Fibroblast of mammary gland (primary cell): ENCODE results near the gene RHBDL1.

ENCODE experiments used
- DNase-seq: peaks from one replicate; pipeline ENCODE4 v3.0.0-alpha.2; 2010; ENCODE audit warnings: low read depth
- H3K4me3 ChIP-seq: 2 replicates; pipeline ENCODE4 v1.5.1; 2011; ENCODE audit warnings: low read depth, mild to moderate bottlenecking, low read length, moderate library complexity; ENCODE audit not compliant: control insufficient read depth
- TF ChIP-seq, protein P1 (sequence below): conservative IDR thresholded peaks from 2 replicates; pipeline ENCODE4 v1.5.1; 2011; ENCODE audit warnings: low read depth, low read length, inconsistent platforms; ENCODE audit not compliant: control insufficient read depth, insufficient read depth

Gene RHBDL1

DNA sequence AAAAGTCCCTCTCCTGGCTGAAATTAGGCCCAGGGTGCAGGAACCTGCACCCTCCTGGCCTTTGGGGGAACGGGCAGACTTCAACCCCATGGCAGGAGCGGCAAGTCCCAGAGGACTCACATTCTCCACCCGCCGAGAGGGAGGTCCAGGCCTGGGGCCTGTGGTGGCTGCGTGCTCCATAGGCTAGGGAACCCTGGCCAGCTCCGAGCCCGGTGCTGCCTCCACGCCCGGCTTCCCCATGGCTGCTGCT is 50.6 kb downstream of the RHBDL1 start:
- no peak for DNase-seq
- no peak overlapping the region for H3K4me3 ChIP-seq

DNA sequence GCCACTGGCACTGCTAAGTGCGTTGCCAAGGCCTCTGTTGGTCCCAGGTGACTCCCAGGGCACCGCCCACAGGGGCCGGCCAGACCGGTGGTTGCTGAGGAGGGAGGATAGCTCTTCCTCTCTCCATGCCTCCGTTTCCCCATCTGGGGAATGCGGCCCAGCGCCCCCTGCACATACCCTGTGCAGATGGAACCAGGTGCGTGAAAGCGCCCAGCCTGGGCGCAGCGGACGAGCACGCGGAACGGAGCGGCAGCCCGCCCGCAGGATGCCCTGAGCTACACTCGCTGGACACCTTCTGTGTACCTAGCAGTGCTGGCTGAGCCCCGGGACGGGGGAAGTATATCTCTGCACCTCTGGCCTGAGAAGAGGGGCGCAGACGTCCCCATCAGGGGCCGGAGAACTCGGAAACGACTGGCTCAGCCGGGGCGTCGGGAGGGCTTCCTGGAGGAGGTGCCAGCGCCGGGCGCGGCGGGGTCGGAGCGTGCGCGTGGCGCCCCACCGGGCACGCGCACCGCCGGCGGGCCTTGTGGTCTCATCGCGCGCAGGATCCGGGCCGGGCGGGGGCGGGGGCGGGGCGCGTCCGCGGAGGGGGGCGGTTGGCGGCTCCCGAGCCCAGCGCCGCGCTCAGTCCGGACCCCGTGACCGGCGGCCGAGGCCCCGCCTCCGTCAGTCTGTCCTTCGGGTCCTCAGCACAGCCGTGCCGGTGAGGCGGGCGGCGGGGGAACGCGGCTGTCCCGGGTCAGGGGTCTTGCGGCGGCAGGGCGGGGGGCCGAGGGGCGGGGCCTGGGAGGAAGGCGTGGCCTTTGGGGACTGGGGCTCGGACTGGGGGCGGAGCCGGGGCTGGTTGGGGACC is 51.2 kb downstream of the RHBDL1 start, which contains the start of the genes CCDC78 and HAGHL:
Gene CCDC78 (minus strand): TSS at position 6 of the 853 bp plus-strand sequence. CDS start 76 bp downstream, outside the sequence.
Gene HAGHL (plus strand): TSS at position 669 of the 853 bp plus-strand sequence. CDS start 404 bp downstream, outside the sequence.
- TF ChIP-seq, protein P1, sequence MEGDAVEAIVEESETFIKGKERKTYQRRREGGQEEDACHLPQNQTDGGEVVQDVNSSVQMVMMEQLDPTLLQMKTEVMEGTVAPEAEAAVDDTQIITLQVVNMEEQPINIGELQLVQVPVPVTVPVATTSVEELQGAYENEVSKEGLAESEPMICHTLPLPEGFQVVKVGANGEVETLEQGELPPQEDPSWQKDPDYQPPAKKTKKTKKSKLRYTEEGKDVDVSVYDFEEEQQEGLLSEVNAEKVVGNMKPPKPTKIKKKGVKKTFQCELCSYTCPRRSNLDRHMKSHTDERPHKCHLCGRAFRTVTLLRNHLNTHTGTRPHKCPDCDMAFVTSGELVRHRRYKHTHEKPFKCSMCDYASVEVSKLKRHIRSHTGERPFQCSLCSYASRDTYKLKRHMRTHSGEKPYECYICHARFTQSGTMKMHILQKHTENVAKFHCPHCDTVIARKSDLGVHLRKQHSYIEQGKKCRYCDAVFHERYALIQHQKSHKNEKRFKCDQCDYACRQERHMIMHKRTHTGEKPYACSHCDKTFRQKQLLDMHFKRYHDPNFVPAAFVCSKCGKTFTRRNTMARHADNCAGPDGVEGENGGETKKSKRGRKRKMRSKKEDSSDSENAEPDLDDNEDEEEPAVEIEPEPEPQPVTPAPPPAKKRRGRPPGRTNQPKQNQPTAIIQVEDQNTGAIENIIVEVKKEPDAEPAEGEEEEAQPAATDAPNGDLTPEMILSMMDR, result no peak
- H3K4me3 ChIP-seq, result peak within 1 kb of the TSS; percentile 47
- DNase-seq, result peak; percentile 32

More for the DNA sequence above, 50.6 kb downstream of the RHBDL1 start:
- TF ChIP-seq, protein P1, result no peak

DNA sequence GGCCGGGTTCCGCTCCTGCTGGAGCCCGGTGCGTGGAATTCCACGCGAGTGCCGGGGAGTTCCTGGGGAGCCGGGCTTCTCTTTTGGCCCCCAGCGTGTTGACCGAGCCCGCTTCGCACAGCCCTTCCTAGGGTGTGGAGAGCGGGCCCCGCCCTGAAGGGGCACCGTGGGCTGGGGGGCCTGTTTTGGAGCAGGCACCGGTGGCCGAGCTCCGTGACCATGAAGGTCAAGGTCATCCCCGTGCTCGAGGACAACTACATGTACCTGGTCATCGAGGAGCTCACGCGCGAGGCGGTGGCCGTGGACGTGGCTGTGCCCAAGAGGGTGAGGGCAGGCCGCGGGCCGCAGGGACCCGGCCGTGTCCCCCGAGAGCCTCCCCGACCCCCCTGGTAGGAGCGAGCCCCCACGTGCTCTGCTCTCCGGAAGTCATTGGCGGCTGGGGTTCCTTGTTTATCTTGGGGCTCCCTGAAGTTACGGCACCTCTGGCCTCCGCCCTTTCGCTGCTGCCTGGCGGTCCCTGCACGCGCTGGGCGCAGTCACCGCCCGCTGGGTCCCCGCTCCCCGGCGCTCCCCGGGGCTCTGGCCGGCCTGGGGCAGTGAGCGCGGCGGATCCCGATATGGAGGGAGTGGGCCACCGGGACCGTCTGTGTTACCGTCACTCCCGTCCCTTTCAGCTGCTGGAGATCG is 52.0 kb downstream of the RHBDL1 start:
- H3K4me3 ChIP-seq, result peak overlapping the region; percentile 47
- DNase-seq, result no peak
- TF ChIP-seq, protein P1, result no peak
